Endothelial cell of umbilical vein (primary cell): ENCODE results near the gene PRAMEF8. TPM values are rescaled to one million over a fixed set of nuclear protein-coding genes. Genes with fewer than 3 reads are reported as not detected.
"Not testable (repeated sequence)": the region's sequence is repeated elsewhere in the genome, so short reads cannot be mapped to it uniquely, and the experiment has no call there.

ENCODE experiments used
- BruUV-seq: library from RNA; stranded (reverse); fragments of 400-500 nt; replicated peaks from 2 replicates; lab custom pipeline; 2021; lab: Mats Ljungman, UMichigan
- CTCF ChIA-PET: fragments of 300-600, 350-600 bp; sonication (Branson Sonifier 250); formaldehyde crosslinking; loops from one replicate; lab custom pipeline; 2021; ENCODE audit warnings: antibody characterized with exemption, inconsistent platforms; lab: Charles Lee
- POLR2A ChIA-PET: fragments of 300-600, 350-600 bp; sonication (Branson Sonifier 250); formaldehyde crosslinking; loops from one replicate; lab custom pipeline; 2021; ENCODE audit warnings: antibody characterized with exemption, inconsistent platforms; lab: Charles Lee
- DNase-seq: peaks from one replicate; pipeline ENCODE4 v3.0.0-alpha.2; 2011; ENCODE audit warnings: low read depth, low spot score
- FAIRE-seq: peaks from 2 replicates; lab custom pipeline; 2011; peaks lifted over from hg19 to GRCh38; lab: Jason Lieb, UNC
- H2AFZ ChIP-seq: 2 replicates; pipeline ENCODE4 v1.6.0; 2012; ENCODE audit warnings: low read depth, low read length, control low read depth, inconsistent platforms
- H3K27ac ChIP-seq: 2 replicates; pipeline ENCODE4 v1.5.1; 2011; ENCODE audit warnings: low read depth, mild to moderate bottlenecking, control low read depth, low read length, moderate library complexity; ENCODE audit not compliant: insufficient read depth
- H3K27me3 ChIP-seq, 2 experiments: 2 replicates each; pipeline versions ENCODE4 v1.6.0 to v1.6.1; 2011; ENCODE audit warnings: low read length in 2 of 2, mixed read lengths in 1 of 2; ENCODE audit not compliant: control insufficient read depth in 2 of 2, insufficient read depth in 2 of 2
- H3K36me3 ChIP-seq, 2 experiments: 2 replicates in 1 of 2; 3 replicates in 1 of 2; pipeline ENCODE4 v1.5.1; 2011; ENCODE audit warnings: low read length in 2 of 2, mild to moderate bottlenecking in 1 of 2, moderate library complexity in 1 of 2; ENCODE audit not compliant: control insufficient read depth in 2 of 2, insufficient read depth in 2 of 2; ENCODE audit errors: extremely low read depth in 1 of 2
- H3K4me1 ChIP-seq: 3 replicates; pipeline ENCODE4 v1.5.1; 2011; ENCODE audit warnings: mild to moderate bottlenecking, low read length; ENCODE audit not compliant: control insufficient read depth, insufficient read depth; ENCODE audit errors: extremely low read depth
- H3K4me2 ChIP-seq: 2 replicates; pipeline ENCODE4 v1.6.1; 2011; ENCODE audit warnings: low read length, control low read depth, mixed read lengths; ENCODE audit not compliant: insufficient read depth
- H3K4me3 ChIP-seq, 3 experiments: fragments of 200-600 bp in 1 of 3; sonication (generic), shearing (Covaris generic) in 1 of 3; replicated peaks in 1 of 3; 2 replicates each; pipeline ENCODE4 v1.5.1; 2011 to 2016; ENCODE audit warnings: control low read depth in 3 of 3, low read length in 3 of 3, mild to moderate bottlenecking in 2 of 3, inconsistent platforms in 1 of 3, low read depth in 1 of 3, moderate library complexity in 1 of 3; ENCODE audit not compliant: insufficient read depth in 1 of 3
- H3K79me2 ChIP-seq: 2 replicates; pipeline ENCODE4 v1.6.0; 2012; ENCODE audit warnings: low read length, inconsistent platforms; ENCODE audit not compliant: control insufficient read depth, insufficient read depth
- H3K9ac ChIP-seq: replicated peaks from 2 replicates; pipeline ENCODE3; 2011; ENCODE audit warnings: low read length, control low read depth; ENCODE audit not compliant: insufficient read depth; ENCODE audit errors: extremely low read depth
- H3K9me1 ChIP-seq: replicated peaks from 3 replicates; pipeline ENCODE4 v1.6.0; 2011; ENCODE audit warnings: mild to moderate bottlenecking, low read length; ENCODE audit not compliant: control insufficient read depth, insufficient read depth; ENCODE audit errors: extremely low read depth
- H3K9me3 ChIP-seq: replicated peaks from 2 replicates; pipeline ENCODE4 v1.5.1; 2012; ENCODE audit warnings: low read length, inconsistent platforms; ENCODE audit not compliant: control insufficient read depth, insufficient read depth
- H4K20me1 ChIP-seq: replicated peaks from 2 replicates; pipeline ENCODE3; 2011; ENCODE audit warnings: mild to moderate bottlenecking, low read length; ENCODE audit not compliant: control insufficient read depth, insufficient read depth; ENCODE audit errors: extremely low read depth
- dilution Hi-C: fragments of 300-500 bp; cut with MboI; formaldehyde crosslinking; loops from one replicate; pipeline ENCODE4 v1.15.0; 2019; ENCODE audit warnings: low sequenced_read_pairs; ENCODE audit not compliant: extremely low pct_ligation_motif_present
- intact Hi-C: fragments of 100-400 bp; cut with micrococcal nuclease; formaldehyde crosslinking; loops from one replicate; pipeline ENCODE4 v1.10.0; 2022
- polyA plus RNA-seq, 4 experiments: library from polyadenylated mRNA; depleted of rRNA in 3 of 4; stranded (reverse) in 3 of 4; unstranded in 1 of 4; fragments of >200 nt; gene quantifications; 2 replicates each; pipeline versions ENCODE4 v1.2.1 to v1.2.3, GENCODE V29; 2011 to 2012; ENCODE audit warnings: missing spikeins in 1 of 4
- total RNA-seq: library from RNA; stranded (reverse); gene quantifications from 2 replicates; pipeline ENCODE4 v1.2.3, GENCODE V29; 2021

The PRAMEF8 gene
- total and polyA plus RNA-seq, 2 donors (not counting 3 experiments of a cell fraction or from before 2014, with no cell fraction given): not detected

DNA sequence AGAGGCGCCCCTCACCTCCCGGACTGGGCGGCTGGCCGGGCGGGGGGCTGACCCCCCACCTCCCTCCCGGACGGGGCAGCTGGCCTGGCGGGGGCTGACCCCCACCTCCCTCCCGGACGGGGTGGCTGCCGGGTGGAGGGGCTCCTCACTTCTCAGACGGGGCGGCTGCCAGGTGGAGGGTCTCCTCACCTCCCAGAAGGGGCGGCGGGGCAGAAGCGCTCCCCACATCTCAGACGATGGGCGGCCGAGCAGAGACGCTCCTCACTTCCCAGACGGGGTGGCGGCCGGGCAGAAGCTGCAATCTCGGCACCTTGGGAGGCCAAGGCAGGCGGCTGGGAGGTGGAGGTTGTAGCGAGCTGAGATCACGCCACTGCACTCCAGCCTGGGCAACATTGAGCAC is 13.8 kb upstream of the PRAMEF8 start:
- POLR2A ChIA-PET, CTCF ChIA-PET, H3K36me3 ChIP-seq, FAIRE-seq, H3K4me3 ChIP-seq, DNase-seq, H2AFZ ChIP-seq, H3K9me3 ChIP-seq, H3K4me1 ChIP-seq, H3K9me1 ChIP-seq, H3K79me2 ChIP-seq, H3K4me2 ChIP-seq, H3K27ac ChIP-seq, H3K9ac ChIP-seq, H3K27me3 ChIP-seq, dilution Hi-C loops, BruUV-seq, H4K20me1 ChIP-seq, intact Hi-C loops: not testable (repeated sequence)

DNA sequence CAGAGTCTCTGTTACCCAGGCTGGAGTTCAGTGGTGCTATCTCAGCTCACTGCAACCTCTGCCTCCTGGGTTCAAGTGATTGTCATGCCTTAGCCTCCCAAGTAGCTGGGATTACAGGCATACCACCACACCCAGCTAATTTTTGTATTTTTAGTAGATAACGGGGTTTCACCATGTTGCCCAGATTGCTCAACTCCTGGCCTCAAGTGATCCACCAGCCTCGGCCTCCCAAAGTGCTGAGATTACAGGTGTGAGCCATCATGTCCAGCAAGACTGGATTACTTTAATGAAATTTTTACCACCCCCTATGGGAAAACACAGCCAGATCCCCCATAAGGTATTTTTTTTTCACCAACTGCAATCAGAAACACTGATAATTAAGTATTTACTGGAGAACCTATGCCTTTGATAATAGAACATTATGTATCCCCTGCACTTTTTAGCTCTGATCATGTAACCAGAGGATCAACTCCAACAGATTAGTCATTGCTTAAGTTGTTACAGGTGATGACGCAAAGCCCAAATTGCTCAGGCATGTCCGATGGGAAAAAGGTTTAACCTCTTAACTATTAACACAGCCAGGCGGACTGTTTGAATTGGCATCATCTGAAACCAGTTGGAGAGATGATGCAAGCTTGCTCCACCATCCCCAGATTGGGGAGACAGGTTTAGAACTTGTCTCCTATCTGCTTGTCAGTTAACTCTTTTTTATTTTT is 12.4 kb upstream of the PRAMEF8 start:
- FAIRE-seq, H3K27me3 ChIP-seq, POLR2A ChIA-PET, H4K20me1 ChIP-seq, H3K4me2 ChIP-seq, DNase-seq, intact Hi-C loops, H3K9me1 ChIP-seq, H3K4me3 ChIP-seq, H3K36me3 ChIP-seq, CTCF ChIA-PET, H3K9ac ChIP-seq, H3K9me3 ChIP-seq, dilution Hi-C loops, H2AFZ ChIP-seq, H3K79me2 ChIP-seq, BruUV-seq, H3K27ac ChIP-seq, H3K4me1 ChIP-seq: not testable (repeated sequence)

DNA sequence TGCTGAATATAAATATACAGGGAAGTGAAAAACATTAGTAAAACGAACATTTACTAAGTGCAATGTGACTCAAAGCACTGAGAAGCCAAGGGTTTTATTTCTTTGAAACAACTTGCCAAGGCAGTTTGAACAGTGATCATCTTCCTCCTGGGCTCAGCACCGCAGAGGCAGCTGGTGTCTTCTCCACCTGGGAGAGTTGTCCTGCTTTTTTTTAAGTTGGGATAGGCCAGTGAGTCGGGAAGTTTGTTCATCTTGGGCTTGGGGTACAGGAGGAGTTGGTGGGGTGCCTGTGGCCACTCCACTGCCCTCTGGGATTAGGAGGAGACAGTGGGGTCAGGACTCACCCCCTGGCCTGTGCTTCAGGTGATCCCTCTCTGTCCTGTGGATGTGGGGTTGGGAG is 4.1 kb upstream of the PRAMEF8 start:
- FAIRE-seq, H3K27me3 ChIP-seq, intact Hi-C loops, H3K4me2 ChIP-seq, DNase-seq, H3K4me3 ChIP-seq, H3K36me3 ChIP-seq, H3K9me1 ChIP-seq, BruUV-seq, POLR2A ChIA-PET, H4K20me1 ChIP-seq, H2AFZ ChIP-seq, H3K27ac ChIP-seq, H3K9ac ChIP-seq, CTCF ChIA-PET, H3K79me2 ChIP-seq, H3K9me3 ChIP-seq, H3K4me1 ChIP-seq, dilution Hi-C loops: not testable (repeated sequence)

DNA sequence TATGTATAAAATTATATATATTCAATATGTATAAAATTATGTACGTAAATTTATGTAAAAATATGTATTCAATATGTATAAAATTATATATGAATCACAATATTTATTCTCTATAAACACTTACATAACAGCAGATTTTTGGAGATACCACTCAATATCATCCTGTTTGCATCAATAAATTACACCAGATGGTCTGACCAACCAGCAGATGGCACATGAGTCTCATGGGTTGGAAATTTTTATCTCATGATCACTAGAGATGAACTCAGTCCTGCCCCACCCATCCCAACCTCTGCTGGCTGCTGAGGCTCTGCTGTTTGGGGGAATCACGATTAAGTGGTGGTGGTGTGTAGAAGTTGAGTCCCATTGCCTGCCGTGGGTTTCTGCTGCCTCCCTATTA is 5.3 kb downstream of the PRAMEF8 start:
- H3K4me1 ChIP-seq, FAIRE-seq, H3K27ac ChIP-seq, H3K79me2 ChIP-seq, intact Hi-C loops, H4K20me1 ChIP-seq, DNase-seq, H2AFZ ChIP-seq, H3K27me3 ChIP-seq, POLR2A ChIA-PET, H3K36me3 ChIP-seq, CTCF ChIA-PET, H3K9me3 ChIP-seq, H3K9me1 ChIP-seq, H3K9ac ChIP-seq, H3K4me3 ChIP-seq, BruUV-seq, dilution Hi-C loops, H3K4me2 ChIP-seq: not testable (repeated sequence)
